HG03108 (cell line): ENCODE results near the gene VPS35L.

Experiments
- ATAC-seq: cut with Tn5 transposase; IDR thresholded peaks from one replicate; pipeline ENCODE4 v1.9.1; 2021; ENCODE audit warnings: moderate library complexity; ENCODE audit not compliant: unreplicated experiment

VPS35L gene

GRCh38 chr16:19743816-19744159 is 188.3 kb downstream of the VPS35L start:
- ATAC-seq, result no peak

GRCh38 chr16:19744670-19745069 is 189.2 kb downstream of the VPS35L start:
- ATAC-seq, result no peak

- no peak for ATAC-seq
Observed at GRCh38 chr16:19745286-19746010, 189.9 kb downstream of the VPS35L start.

GRCh38 chr16:19746561-19746960 is 191.1 kb downstream of the VPS35L start:
- ATAC-seq, result no peak

- ATAC-seq, result no peak
Observed at GRCh38 chr16:19748389-19749168, 193.1 kb downstream of the VPS35L start.

GRCh38 chr16:19749571-19750080 is 194.1 kb downstream of the VPS35L start:
- no peak for ATAC-seq
